GM12891 (cell line): ENCODE measurements around the gene TRAF3.

Experiments used
- PAX5 ChIP-seq: IDR thresholded peaks from 2 replicates; pipeline ENCODE4 v1.6.1; 2011; ENCODE audit warnings: low read length, moderate library complexity, mild to moderate bottlenecking; ENCODE audit not compliant: insufficient read depth, severe bottlenecking
- POLR2A ChIP-seq: IDR thresholded peaks from 2 replicates; pipeline ENCODE4 v1.6.1; 2011; ENCODE audit warnings: low read depth, low read length, control low read depth
- POLR2AphosphoS5 ChIP-seq: IDR thresholded peaks from 2 replicates; pipeline ENCODE4 v1.6.1; 2011; ENCODE audit warnings: low read depth, low read length, control low read depth
- POU2F2 ChIP-seq: IDR thresholded peaks from 2 replicates; pipeline ENCODE4 v1.6.1; 2011; ENCODE audit warnings: low read depth, mild to moderate bottlenecking, control low read depth, low read length, moderate library complexity
- SPI1 ChIP-seq: IDR thresholded peaks from 2 replicates; pipeline ENCODE4 v1.6.1; 2011; ENCODE audit warnings: low read depth, low read length, control low read depth
- TAF1 ChIP-seq: IDR thresholded peaks from 2 replicates; pipeline ENCODE4 v1.6.1; 2011; ENCODE audit warnings: low read depth, low read length, control low read depth

- TF ChIP-seq POLR2A (no peak), TAF1 (no peak), POU2F2 (no peak), POLR2AphosphoS5 (no peak), SPI1 (no peak), PAX5 (no peak)
Measured at GRCh38 chr14:102802834-102803523, 25.7 kb downstream of the TRAF3 start.
